Hepatocyte (in vitro differentiated cells): Measurements from ENCODE around the gene MUC2.

Experiments used
- CTCF ChIP-seq: fragments of 200-600 bp; sonication (generic); IDR thresholded peaks from 2 replicates; pipeline ENCODE4 v1.5.1; 2016; ENCODE audit warnings: antibody characterized with exemption, mild to moderate bottlenecking; ENCODE audit not compliant: poor library complexity
- EZH2 ChIP-seq: fragments of 200-600 bp; sonication (generic); IDR thresholded peaks from 2 replicates; pipeline ENCODE4 v1.6.1; 2016; ENCODE audit warnings: antibody characterized with exemption, mild to moderate bottlenecking, borderline replicate concordance
- EZH2phosphoT487 ChIP-seq: fragments of 200-600 bp; sonication (generic); IDR thresholded peaks from one replicate; pipeline ENCODE4 v1.6.1; 2018; ENCODE audit warnings: antibody characterized with exemption, mild to moderate bottlenecking, low read depth, moderate library complexity; ENCODE audit not compliant: unreplicated experiment, severe bottlenecking

DNA sequence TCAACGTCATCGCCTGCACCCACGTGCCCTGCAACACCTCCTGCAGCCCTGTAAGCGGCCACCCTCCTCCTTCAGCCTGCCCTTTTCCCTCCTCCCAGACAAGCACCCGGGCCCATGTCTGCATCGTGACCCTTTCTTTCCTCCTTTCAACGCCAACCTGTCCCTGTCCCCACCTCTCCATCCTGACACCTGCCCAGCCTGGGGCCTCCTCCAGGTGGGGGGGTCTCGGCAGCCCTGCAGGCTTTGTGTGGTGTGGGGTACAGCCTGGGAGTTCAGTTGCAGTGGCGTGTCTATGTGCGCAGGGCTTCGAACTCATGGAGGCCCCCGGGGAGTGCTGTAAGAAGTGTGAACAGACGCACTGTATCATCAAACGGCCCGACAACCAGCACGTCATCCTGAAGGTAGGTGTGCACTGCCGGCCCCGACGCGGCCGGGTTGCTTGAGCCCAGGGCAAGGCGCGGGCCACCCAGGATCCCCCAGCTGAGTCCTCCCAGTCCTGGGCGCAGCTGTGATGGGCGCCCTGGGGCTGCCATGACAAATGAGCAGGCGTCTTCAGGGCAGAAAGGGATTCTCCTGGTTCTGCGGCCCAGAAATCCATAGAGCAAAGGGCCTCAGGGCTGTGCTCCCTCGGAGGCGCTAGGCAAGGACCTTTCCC is 33.7 kb downstream of the MUC2 start:
- TF ChIP-seq EZH2 = no peak
- TF ChIP-seq CTCF = no peak
- TF ChIP-seq EZH2phosphoT487 = no peak
